Measurements from ENCODE around the gene MRPL4.
"Not testable (repeated sequence)": the region's sequence is repeated elsewhere in the genome, so short reads cannot be mapped to it uniquely, and the experiment has no call there.

MRPL4 gene

GRCh38 chr19:10228393-10228792, 23.6 kb upstream of the MRPL4 start:
- no peaks in the 10 kb centered on the region for H3K9me3 ChIP-seq
- peak overlapping the region; percentile 94 for H3K4me2 ChIP-seq

DNA sequence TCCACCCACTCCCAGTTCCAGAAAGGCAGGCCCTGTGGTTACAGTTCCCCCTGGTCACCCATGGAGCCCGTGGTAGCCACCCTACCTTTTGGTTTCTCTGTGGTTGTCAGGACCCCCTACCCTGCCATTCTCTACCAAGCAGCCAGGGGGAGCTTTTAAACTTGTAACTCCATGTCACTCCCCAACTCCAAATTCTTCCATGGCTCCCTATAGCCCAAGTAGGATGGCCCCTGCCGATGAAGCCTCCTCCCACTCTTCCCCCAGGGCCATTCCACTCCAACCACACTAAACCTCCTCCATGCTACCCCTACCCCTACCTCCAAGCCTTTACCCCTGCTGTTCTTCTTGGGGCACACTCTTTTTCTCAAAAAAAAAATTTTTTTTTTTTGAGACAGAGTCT, 23.1 kb upstream of the MRPL4 start:
- no peak for TF ChIP-seq Cebpa-rat (IDR thresholded peaks at IDR 0.05)
- Histone ChIP-seq H4K20me1 (peaks cover 64% of the 10 kb centered on the region), H3K27me3 (no peaks in the 10 kb centered on the region), H3K9ac (peak overlapping the region; percentile 96), H3K27ac (peak overlapping the region; percentile 68), H3K4me2 (peak overlapping the region; percentile 94), H3K9me3 (no peaks in the 10 kb centered on the region), H3K4me3 (peak overlapping the region; percentile 98), H3K36me3 (peaks cover 36% of the 10 kb centered on the region), H3K4me1 (peaks cover 78% of the 10 kb centered on the region)

More at GRCh38 chr19:10228393-10228792, 23.6 kb upstream of the MRPL4 start:
- H3K9ac ChIP-seq, result peak overlapping the region; percentile 61; the same call in 1 of the 2 replicates
- H3K27ac ChIP-seq, result peak overlapping the region; percentile 68
- H4K20me1 ChIP-seq, result peaks cover 69% of the 10 kb centered on the region
- H3K4me1 ChIP-seq, result peaks cover 73% of the 10 kb centered on the region
- no peaks in the 10 kb centered on the region for H3K27me3 ChIP-seq
- no peak for TF ChIP-seq Cebpa-rat (IDR thresholded peaks at IDR 0.05)
- peaks cover 41% of the 10 kb centered on the region for H3K36me3 ChIP-seq
- H3K4me3 ChIP-seq, result peak overlapping the region; percentile 98

- Histone ChIP-seq H3K9me3 (no peaks in the 10 kb centered on the region), H3K36me3 (peaks cover 22% of the 10 kb centered on the region), H3K9ac (peak overlapping the region; percentile 96), H3K4me2 (peak overlapping the region; percentile 94), H3K27ac (peak overlapping the region; percentile 96), H3K4me1 (peaks cover 86% of the 10 kb centered on the region), H4K20me1 (peaks cover 50% of the 10 kb centered on the region), H3K4me3 (peak overlapping the region; percentile 98), H3K27me3 (no peaks in the 10 kb centered on the region)
- TF ChIP-seq Cebpa-rat (IDR thresholded peaks at IDR 0.05), result no peak
Observed at GRCh38 chr19:10230173-10230860, 21.7 kb upstream of the MRPL4 start.

DNA sequence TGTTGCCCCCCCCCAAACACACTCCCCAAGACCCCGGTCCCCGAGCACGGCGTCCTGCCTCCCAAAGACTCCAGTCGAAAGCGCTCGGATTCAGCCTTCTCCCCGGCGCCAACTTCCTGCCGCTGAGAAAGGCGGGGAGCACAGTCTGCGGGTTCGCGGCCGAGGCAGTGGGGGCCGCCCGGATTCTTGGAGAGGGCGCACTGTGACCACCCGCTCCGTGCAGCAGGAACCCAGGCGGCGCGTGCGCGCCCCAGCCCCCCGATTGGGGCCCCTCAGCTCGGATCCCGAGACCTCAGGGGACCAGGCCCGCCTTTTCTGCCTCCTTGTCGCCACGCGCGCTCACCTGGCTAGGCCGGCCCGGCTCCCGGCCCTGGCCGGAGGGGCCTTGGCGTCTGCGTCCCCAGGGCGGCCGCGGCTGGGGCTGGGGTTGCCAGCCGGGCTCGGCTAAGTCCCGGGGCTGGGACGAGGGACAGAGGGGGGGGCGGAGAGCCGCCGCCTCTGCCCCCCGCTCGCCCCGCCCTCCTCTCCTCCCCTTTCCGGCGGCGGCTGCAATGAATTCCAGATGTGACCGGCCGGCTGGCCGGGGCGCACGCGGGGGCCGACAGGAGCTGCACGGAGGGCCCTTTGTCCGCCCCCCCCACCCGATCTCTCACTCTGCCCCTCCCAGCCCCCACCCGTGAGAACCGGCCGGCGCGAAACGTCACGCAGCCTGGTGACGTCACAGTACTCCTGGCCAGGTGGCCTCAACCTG, 21.0 kb upstream of the MRPL4 start, which contains the start of gene S1PR2:
Gene S1PR2 (minus strand): TSS at position 471 of the 751 bp plus-strand sequence. CDS start 6,426 bp downstream, outside the sequence.
- peaks cover 15% of the 10 kb centered on the region for H3K36me3 ChIP-seq
- H3K9me3 ChIP-seq, result no peaks in the 10 kb centered on the region
- peak within 1 kb of the TSS; percentile 96 for H3K9ac ChIP-seq
- H3K4me3 ChIP-seq, result peak within 1 kb of the TSS; percentile 98
- H4K20me1 ChIP-seq, result peaks cover 43% of the 10 kb centered on the region
- peak within 1 kb of the TSS; percentile 96 for H3K27ac ChIP-seq
- no peak for TF ChIP-seq Cebpa-rat (IDR thresholded peaks at IDR 0.05)
- H3K4me2 ChIP-seq, result peak within 1 kb of the TSS; percentile 94
- H3K4me1 ChIP-seq, result peaks cover 87% of the 10 kb centered on the region
- no peaks in the 10 kb centered on the region for H3K27me3 ChIP-seq

GRCh38 chr19:10231612-10232228, 20.3 kb upstream of the MRPL4 start:
- Histone ChIP-seq H4K20me1 (peaks cover 36% of the 10 kb centered on the region), H3K27me3 (no peaks in the 10 kb centered on the region), H3K4me1 (peaks cover 88% of the 10 kb centered on the region), H3K27ac (peak overlapping the region; percentile 96), H3K4me2 (peak overlapping the region; percentile 94), H3K9me3 (no peaks in the 10 kb centered on the region), H3K4me3 (peak overlapping the region; percentile 98), H3K9ac (peak overlapping the region; percentile 96; the same call in 1 of the 2 replicates), H3K36me3 (peaks cover 10% of the 10 kb centered on the region; the same call in 1 of the 2 replicates)
- no peak for TF ChIP-seq Cebpa-rat (IDR thresholded peaks at IDR 0.05)

GRCh38 chr19:10233946-10234345, 18.1 kb upstream of the MRPL4 start:
- Histone ChIP-seq H3K9me3 (no peaks in the 10 kb centered on the region), H3K9ac (no peak overlapping the region), H3K27ac (peak overlapping the region; percentile 94), H4K20me1 (peaks cover 14% of the 10 kb centered on the region), H3K27me3 (no peaks in the 10 kb centered on the region), H3K4me2 (peak overlapping the region; percentile 94), H3K4me3 (no peak overlapping the region), H3K36me3 (no peaks in the 10 kb centered on the region), H3K4me1 (peaks cover 90% of the 10 kb centered on the region)
- TF ChIP-seq Cebpa-rat (IDR thresholded peaks at IDR 0.05), result no peak

GRCh38 chr19:10235003-10235402, 17.0 kb upstream of the MRPL4 start:
- H3K4me1 ChIP-seq, result peaks cover 90% of the 10 kb centered on the region
- TF ChIP-seq Cebpa-rat (IDR thresholded peaks at IDR 0.05), result no peak

GRCh38 chr19:10235409-10235808, 16.6 kb upstream of the MRPL4 start:
- H3K27ac ChIP-seq, result peak overlapping the region; percentile 94
- H4K20me1 ChIP-seq, H3K27me3 ChIP-seq, H3K9me3 ChIP-seq, H3K36me3 ChIP-seq: not testable (repeated sequence)
- 0 out of 2 replicates have a peak overlapping the region, but pooled peaks have one; percentile 57 for H3K4me3 ChIP-seq
- H3K9ac ChIP-seq, result peak overlapping the region; percentile 79; the same call in 1 of the 2 replicates
- peaks cover 91% of the 10 kb centered on the region for H3K4me1 ChIP-seq
- H3K4me2 ChIP-seq, result peak overlapping the region; percentile 94

More at GRCh38 chr19:10235003-10235402, 17.0 kb upstream of the MRPL4 start:
- peak overlapping the region; percentile 36; the same call in 1 of the 2 replicates for H3K9ac ChIP-seq
- no peak overlapping the region for H3K4me3 ChIP-seq
- peak overlapping the region; percentile 94 for H3K27ac ChIP-seq
- peaks cover 3% of the 10 kb centered on the region; the same call in 1 of the 2 replicates for H4K20me1 ChIP-seq
- H3K9me3 ChIP-seq, result no peaks in the 10 kb centered on the region
- H3K36me3 ChIP-seq, result no peaks in the 10 kb centered on the region
- no peaks in the 10 kb centered on the region for H3K27me3 ChIP-seq
- H3K4me2 ChIP-seq, result peak overlapping the region; percentile 94

DNA sequence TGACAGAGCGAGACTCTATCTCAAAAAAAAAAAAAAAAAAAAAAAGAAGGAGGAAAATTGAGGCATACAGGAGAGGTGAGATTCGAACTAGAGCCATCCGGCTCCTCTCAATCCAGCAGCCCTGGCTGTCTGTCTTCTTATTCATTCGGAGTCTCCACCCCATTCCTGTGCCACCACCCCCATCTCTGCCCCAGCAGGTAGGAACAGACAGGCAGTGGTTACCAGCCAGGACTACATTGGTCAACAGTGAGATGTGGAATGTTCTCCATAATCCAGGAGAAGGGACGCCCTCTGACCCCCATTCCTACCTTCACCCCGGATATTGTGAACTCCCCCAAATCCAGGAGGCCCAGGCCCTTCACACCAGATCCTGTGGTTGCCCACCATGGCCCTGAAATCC, 14.3 kb upstream of the MRPL4 start:
- TF ChIP-seq Cebpa-rat (IDR thresholded peaks at IDR 0.05), result no peak
- no peak overlapping the region for H3K4me3 ChIP-seq
- H4K20me1 ChIP-seq, result no peaks in the 10 kb centered on the region
- H3K36me3 ChIP-seq, result no peaks in the 10 kb centered on the region
- peaks cover 100% of the 10 kb centered on the region for H3K4me1 ChIP-seq
- peak overlapping the region; percentile 94 for H3K27ac ChIP-seq
- H3K4me2 ChIP-seq, result peak overlapping the region; percentile 94
- no peaks in the 10 kb centered on the region for H3K9me3 ChIP-seq
- no peaks in the 10 kb centered on the region for H3K27me3 ChIP-seq
- H3K9ac ChIP-seq, result no peak overlapping the region; the same call in 1 of the 2 replicates

Measured in BLaER1 (cell line).